HFF-Myc (cell line): Measurements from ENCODE around the gene EMC9.

Experiments used
- DNase-seq: peaks from one replicate; pipeline ENCODE4 v3.0.0-alpha.2; 2011; ENCODE audit warnings: low read depth; ENCODE audit errors: extremely low read depth
- H3K4me3 ChIP-seq: replicated peaks from 2 replicates; pipeline ENCODE4 v1.5.1; 2011; ENCODE audit warnings: low read depth, mild to moderate bottlenecking, control low read depth, low read length
- TF ChIP-seq, protein P1 (sequence below): IDR thresholded peaks from 2 replicates; pipeline ENCODE4 v1.5.1; 2012; ENCODE audit warnings: mild to moderate bottlenecking, low read depth, low read length, control low read depth; ENCODE audit errors: missing control alignments

Gene EMC9

DNA sequence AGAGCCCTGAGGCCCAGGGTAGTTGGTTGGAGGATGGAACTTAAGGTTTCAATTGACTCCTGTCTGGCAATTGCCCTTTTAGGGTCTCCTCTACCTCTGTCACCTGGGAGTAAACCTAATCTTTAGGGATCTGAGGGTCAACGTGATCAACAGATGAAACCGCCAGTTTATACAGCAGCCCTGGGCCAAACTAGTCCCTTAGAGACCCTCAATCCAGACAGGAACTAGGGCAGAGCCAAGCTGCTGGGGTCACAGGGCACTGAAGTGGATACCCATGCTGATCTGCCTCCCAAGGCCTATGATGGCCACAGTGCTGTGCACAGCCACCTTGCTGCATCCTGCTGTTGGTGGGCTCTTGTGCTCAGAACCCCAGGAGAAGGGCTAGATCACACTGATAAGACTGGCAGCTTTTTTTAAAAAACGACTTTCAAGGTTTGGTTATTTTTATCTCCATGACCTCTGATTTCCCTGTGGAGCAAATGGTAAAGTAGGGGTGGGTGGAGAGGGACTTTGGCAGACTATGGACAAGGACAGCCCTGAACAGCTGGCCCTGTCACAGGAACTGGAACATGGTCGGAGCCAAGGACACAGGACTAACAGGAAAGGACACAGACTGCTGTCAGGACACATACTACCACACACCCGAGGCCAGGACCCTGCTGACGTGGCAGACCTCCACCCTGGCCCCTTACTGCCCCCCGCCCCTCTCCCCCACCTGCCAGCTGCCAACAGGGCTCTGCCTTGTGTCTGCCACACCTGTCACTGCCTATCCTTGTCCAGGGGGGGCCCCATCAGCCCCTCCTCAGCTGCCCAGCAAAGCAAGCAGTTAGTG lies 10.5 kb downstream of the EMC9 start:
- TF ChIP-seq, protein P1, sequence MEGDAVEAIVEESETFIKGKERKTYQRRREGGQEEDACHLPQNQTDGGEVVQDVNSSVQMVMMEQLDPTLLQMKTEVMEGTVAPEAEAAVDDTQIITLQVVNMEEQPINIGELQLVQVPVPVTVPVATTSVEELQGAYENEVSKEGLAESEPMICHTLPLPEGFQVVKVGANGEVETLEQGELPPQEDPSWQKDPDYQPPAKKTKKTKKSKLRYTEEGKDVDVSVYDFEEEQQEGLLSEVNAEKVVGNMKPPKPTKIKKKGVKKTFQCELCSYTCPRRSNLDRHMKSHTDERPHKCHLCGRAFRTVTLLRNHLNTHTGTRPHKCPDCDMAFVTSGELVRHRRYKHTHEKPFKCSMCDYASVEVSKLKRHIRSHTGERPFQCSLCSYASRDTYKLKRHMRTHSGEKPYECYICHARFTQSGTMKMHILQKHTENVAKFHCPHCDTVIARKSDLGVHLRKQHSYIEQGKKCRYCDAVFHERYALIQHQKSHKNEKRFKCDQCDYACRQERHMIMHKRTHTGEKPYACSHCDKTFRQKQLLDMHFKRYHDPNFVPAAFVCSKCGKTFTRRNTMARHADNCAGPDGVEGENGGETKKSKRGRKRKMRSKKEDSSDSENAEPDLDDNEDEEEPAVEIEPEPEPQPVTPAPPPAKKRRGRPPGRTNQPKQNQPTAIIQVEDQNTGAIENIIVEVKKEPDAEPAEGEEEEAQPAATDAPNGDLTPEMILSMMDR, result no peak
- H3K4me3 ChIP-seq, result no peak overlapping the region
- DNase-seq, result no peak

DNA sequence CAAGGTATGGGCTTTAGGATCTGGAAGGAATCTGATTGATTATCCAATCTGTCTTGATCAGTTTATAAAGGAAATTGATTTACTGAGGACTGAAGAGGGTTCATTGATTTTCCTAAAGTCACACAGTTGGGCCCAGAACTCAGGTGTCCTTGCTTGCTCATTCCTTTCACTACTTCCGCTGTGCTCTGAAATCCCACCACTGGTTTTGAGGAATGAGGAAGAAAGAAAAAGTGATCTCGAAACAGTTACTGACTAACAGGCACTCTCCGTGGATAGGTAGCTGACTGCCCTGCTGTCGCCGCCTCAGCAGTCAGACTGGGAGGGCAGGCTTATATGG lies 11.0 kb downstream of the EMC9 start, which contains the start of gene FITM1:
FITM1 (plus strand) TSS at position 280 of the 337 bp plus-strand sequence. CDS start 905 bp downstream, outside the sequence.
- H3K4me3 ChIP-seq, result no peak within 1 kb of the TSS
- DNase-seq, result no peak
- TF ChIP-seq, protein P1, result no peak

GRCh38 chr14:24129410-24129998 lies 11.9 kb downstream of the EMC9 start:
- no peak for DNase-seq
- TF ChIP-seq, protein P1, result no peak
- H3K4me3 ChIP-seq, result no peak overlapping the region

DNA sequence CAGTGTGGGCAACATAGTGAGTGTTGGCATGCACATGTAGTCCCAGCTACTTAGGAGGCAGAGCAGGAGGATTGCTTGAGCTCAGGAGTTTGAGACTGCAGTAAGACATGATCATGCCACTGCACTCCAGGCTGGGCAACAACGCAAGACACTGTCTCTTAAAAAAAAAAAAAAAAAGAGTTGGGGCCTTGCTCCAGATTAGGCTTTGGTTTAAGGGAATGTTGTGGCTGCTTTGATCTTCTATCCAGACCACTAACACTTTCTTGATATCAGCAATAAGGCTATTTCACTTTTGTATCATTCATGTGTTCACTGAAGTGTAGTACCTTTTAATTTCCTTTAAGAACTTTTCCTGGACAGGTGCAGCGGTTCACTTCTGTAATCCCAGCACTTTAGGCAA lies 13.7 kb downstream of the EMC9 start:
- no peak for DNase-seq
- H3K4me3 ChIP-seq, result no peak overlapping the region
- TF ChIP-seq, protein P1, result no peak

DNA sequence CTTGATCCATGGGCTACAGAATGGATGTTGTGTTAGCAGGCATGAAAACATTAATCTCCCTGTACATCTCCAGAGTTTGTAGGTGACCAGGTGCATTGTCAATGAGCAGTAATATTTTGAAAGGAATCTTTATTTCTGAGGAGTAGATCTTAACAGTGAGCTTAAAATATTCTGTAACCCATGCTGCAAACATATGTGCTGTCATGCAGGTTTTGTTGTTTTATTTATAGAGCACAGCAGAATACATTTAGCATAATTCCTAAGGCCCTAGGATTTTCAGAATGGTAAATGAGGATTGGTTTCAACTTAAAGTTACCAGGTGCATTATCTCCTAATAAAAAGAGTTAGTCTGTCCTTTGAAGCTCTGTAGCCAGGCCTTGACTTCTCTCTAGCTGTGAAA lies 14.5 kb downstream of the EMC9 start:
- DNase-seq, result no peak
- H3K4me3 ChIP-seq, result no peak overlapping the region
- TF ChIP-seq, protein P1, result no peak

GRCh38 chr14:24123424-24124417 lies 17.7 kb downstream of the EMC9 start:
- H3K4me3 ChIP-seq, result no peak overlapping the region
- TF ChIP-seq, protein P1, result no peak
- DNase-seq, result no peak
